KMS-11 (cell line): ENCODE measurements around the gene MAP1LC3A.

Experiments used
- H2AFZ ChIP-seq: fragments of 200-600 bp; sonication (generic); 2 replicates; pipeline ENCODE4 v1.6.1; 2016; ENCODE audit warnings: antibody characterized with exemption, mixed run types, low read depth
- H3K27ac ChIP-seq: fragments of 200-600 bp; sonication (generic); 2 replicates; pipeline ENCODE4 v1.6.1; 2016; ENCODE audit warnings: mild to moderate bottlenecking, mixed run types
- H3K27me3 ChIP-seq: fragments of 200-600 bp; sonication (generic); 2 replicates; pipeline ENCODE4 v1.6.1; 2017; ENCODE audit warnings: mild to moderate bottlenecking, low read depth, mixed run types, moderate library complexity; ENCODE audit not compliant: insufficient read depth
- H3K36me3 ChIP-seq: fragments of 200-600 bp; sonication (generic); 2 replicates; pipeline ENCODE4 v1.6.1; 2017; ENCODE audit warnings: mild to moderate bottlenecking, mixed run types; ENCODE audit not compliant: insufficient read depth
- H3K4me1 ChIP-seq: fragments of 200-600 bp; sonication (generic); 2 replicates; pipeline ENCODE4 v1.6.1; 2016; ENCODE audit warnings: mild to moderate bottlenecking, low read depth, mixed run types; ENCODE audit not compliant: poor library complexity, severe bottlenecking
- H3K4me2 ChIP-seq: fragments of 200-600 bp; sonication (generic); 2 replicates; pipeline ENCODE4 v1.7.0; 2016; ENCODE audit warnings: mild to moderate bottlenecking, mixed run types
- H3K4me3 ChIP-seq: fragments of 200-600 bp; sonication (generic); IDR thresholded peaks from 2 replicates; pipeline ENCODE4 v1.6.1; 2017; ENCODE audit warnings: low read depth, low read length, mixed read lengths; ENCODE audit not compliant: insufficient read depth
- H3K79me2 ChIP-seq: fragments of 200-600 bp; sonication (generic); 2 replicates; pipeline ENCODE4 v1.6.1; 2016; ENCODE audit warnings: low read depth, mixed run types; ENCODE audit not compliant: insufficient read depth
- H3K9ac ChIP-seq: fragments of 200-600 bp; sonication (generic); 2 replicates; pipeline ENCODE4 v1.6.1; 2016; ENCODE audit warnings: mild to moderate bottlenecking, mixed run types
- H4K20me1 ChIP-seq: fragments of 200-600 bp; sonication (generic); 2 replicates; pipeline ENCODE4 v1.6.1; 2016; ENCODE audit warnings: mild to moderate bottlenecking, mixed run types; ENCODE audit not compliant: insufficient read depth
- CTCF ChIP-seq: fragments of 200-600 bp; sonication (generic); conservative IDR thresholded peaks from 2 replicates; pipeline ENCODE4 v1.6.1; 2017; ENCODE audit warnings: low read depth, mild to moderate bottlenecking, antibody characterized with exemption, low read length, moderate library complexity, mixed read lengths

MAP1LC3A gene

GRCh38 chr20:34558320-34559218, at the start of gene MAP1LC3A:
Gene MAP1LC3A, plus strand, starts transcription at chr20:34558718. Its CDS starts 151 bp downstream, at chr20:34558869.
- Histone ChIP-seq H3K4me2 (no peak within 1 kb of the TSS), H4K20me1 (no peaks in the 10 kb centered on the region), H3K4me1 (peaks cover 3% of the 10 kb centered on the region), H3K27me3 (no peaks in the 10 kb centered on the region), H3K36me3 (no peaks in the 10 kb centered on the region), H3K4me3 (no peak within 1 kb of the TSS), H3K27ac (no peak within 1 kb of the TSS), H2AFZ (no peak within 1 kb of the TSS), H3K79me2 (no peaks in the 10 kb centered on the region), H3K9ac (no peak within 1 kb of the TSS)
- TF ChIP-seq CTCF: no peak

DNA sequence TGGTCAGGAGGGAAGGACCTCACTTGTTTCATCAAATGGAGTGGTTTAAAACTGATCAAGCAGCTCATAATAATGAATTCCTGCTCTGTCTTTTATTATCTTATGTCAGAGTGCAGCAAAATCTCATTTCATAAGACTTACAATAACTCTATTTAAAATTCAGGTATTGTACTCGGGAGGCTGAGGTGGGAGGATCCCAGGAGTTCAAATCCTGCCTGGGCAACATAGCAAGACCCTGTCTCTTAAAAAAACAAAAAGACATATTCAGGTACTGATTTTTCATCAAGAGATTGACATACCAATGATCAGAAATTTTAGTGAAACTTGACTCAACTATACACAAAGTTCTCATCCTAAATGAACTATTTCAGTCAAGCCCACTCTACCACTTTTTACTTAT, 47.9 kb upstream of the MAP1LC3A start:
- no peak for TF ChIP-seq CTCF
- H3K27me3 ChIP-seq: no peaks in the 10 kb centered on the region
- no peak overlapping the region for H3K27ac ChIP-seq

GRCh38 chr20:34511891-34512265, 46.6 kb upstream of the MAP1LC3A start:
- no peak for TF ChIP-seq CTCF
- H3K27me3 ChIP-seq: no peaks in the 10 kb centered on the region
- H4K20me1 ChIP-seq: no peaks in the 10 kb centered on the region
- H3K79me2 ChIP-seq: peaks cover 2% of the 10 kb centered on the region; the same call in 1 of the 2 replicates
- no peak overlapping the region for H3K4me3 ChIP-seq
- H3K9ac ChIP-seq: no peak overlapping the region
- H3K27ac ChIP-seq: no peak overlapping the region
- H3K4me2 ChIP-seq: no peak overlapping the region
- peaks cover 17% of the 10 kb centered on the region; the same call in 1 of the 2 replicates for H3K36me3 ChIP-seq
- H3K4me1 ChIP-seq: peaks cover 13% of the 10 kb centered on the region
- H2AFZ ChIP-seq: no peak overlapping the region

More for the DNA sequence above, 47.9 kb upstream of the MAP1LC3A start:
- no peaks in the 10 kb centered on the region for H4K20me1 ChIP-seq
- H3K4me3 ChIP-seq: no peak overlapping the region
- H3K4me2 ChIP-seq: no peak overlapping the region
- no peak overlapping the region for H2AFZ ChIP-seq
- H3K79me2 ChIP-seq: no peaks in the 10 kb centered on the region
- no peak overlapping the region for H3K9ac ChIP-seq
- H3K4me1 ChIP-seq: peaks cover 13% of the 10 kb centered on the region
- peaks cover 17% of the 10 kb centered on the region; the same call in 1 of the 2 replicates for H3K36me3 ChIP-seq

- Histone ChIP-seq H3K4me1 (peaks cover 16% of the 10 kb centered on the region), H4K20me1 (no peaks in the 10 kb centered on the region), H2AFZ (no peak overlapping the region), H3K4me2 (no peak overlapping the region), H3K36me3 (peaks cover 17% of the 10 kb centered on the region; the same call in 1 of the 2 replicates), H3K79me2 (peaks cover 7% of the 10 kb centered on the region), H3K4me3 (no peak overlapping the region), H3K27me3 (no peaks in the 10 kb centered on the region), H3K27ac (no peak overlapping the region), H3K9ac (no peak overlapping the region)
- TF ChIP-seq CTCF: no peak
Measured at GRCh38 chr20:34512266-34512954, 46.1 kb upstream of the MAP1LC3A start.
